Testis (tissue), 2 donors: ENCODE data around the gene CHST8.

Experiments used
- POLR2A ChIP-seq: fragments of 450-650 bp; IDR thresholded peaks from one replicate; pipeline ENCODE4 v1.6.1; 2017; ENCODE audit warnings: antibody characterized with exemption, mild to moderate bottlenecking, moderate library complexity
- TF ChIP-seq, protein P1 (sequence below), 3 experiments: fragments of 450-650 bp in 2 of 3; fragments of 200-600 bp in 1 of 3; sonication (generic) in 1 of 3; IDR thresholded peaks; one replicate each; pipeline ENCODE4 v1.5.1; 2016 to 2019; ENCODE audit warnings: antibody characterized with exemption in 3 of 3, mild to moderate bottlenecking in 2 of 3, moderate library complexity in 1 of 3

GRCh38 chr19:33644284-33644836 is 22.6 kb downstream of the CHST8 start:
- TF ChIP-seq, protein P1, sequence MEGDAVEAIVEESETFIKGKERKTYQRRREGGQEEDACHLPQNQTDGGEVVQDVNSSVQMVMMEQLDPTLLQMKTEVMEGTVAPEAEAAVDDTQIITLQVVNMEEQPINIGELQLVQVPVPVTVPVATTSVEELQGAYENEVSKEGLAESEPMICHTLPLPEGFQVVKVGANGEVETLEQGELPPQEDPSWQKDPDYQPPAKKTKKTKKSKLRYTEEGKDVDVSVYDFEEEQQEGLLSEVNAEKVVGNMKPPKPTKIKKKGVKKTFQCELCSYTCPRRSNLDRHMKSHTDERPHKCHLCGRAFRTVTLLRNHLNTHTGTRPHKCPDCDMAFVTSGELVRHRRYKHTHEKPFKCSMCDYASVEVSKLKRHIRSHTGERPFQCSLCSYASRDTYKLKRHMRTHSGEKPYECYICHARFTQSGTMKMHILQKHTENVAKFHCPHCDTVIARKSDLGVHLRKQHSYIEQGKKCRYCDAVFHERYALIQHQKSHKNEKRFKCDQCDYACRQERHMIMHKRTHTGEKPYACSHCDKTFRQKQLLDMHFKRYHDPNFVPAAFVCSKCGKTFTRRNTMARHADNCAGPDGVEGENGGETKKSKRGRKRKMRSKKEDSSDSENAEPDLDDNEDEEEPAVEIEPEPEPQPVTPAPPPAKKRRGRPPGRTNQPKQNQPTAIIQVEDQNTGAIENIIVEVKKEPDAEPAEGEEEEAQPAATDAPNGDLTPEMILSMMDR (IDR thresholded peaks at IDR 0.05): no peak
- no peak for TF ChIP-seq POLR2A
